IMR-90 (cell line): ENCODE data around the gene NPAS1. TPM values are rescaled to one million over a fixed set of nuclear protein-coding genes. Genes with fewer than 3 reads are reported as not detected.

Experiments
- ATAC-seq: fragments of 200-7000 bp; cut with Tn5 transposase; 2 replicates; pipeline ENCODE4 v1.9.1; 2020; ENCODE audit warnings: low read depth, mild to moderate bottlenecking, moderate library complexity
- BruUV-seq: library from RNA; stranded (reverse); fragments of 400-500 nt; replicated peaks from 2 replicates; lab custom pipeline; 2021; lab: Mats Ljungman, UMichigan
- CTCF ChIA-PET: fragments of 300-600 bp; formaldehyde crosslinking; extraction: SDS; loops from one replicate; lab custom pipeline; 2021; ENCODE audit warnings: antibody characterized with exemption; lab: Yijun Ruan, JAX
- POLR2A ChIA-PET: fragments of 300-600 bp; sonication (Branson Sonifier 250); formaldehyde crosslinking; loops from one replicate; lab custom pipeline; 2022; ENCODE audit warnings: antibody characterized with exemption; ENCODE audit not compliant: unreplicated experiment; lab: Charles Lee
- DNase-seq: peaks from one replicate; pipeline ENCODE4 v3.0.0; 2013
- H2AFZ ChIP-seq: replicated peaks from 2 replicates; pipeline ENCODE3; 2013; ENCODE audit warnings: low read length, mild to moderate bottlenecking; ENCODE audit not compliant: poor library complexity
- H2AK5ac ChIP-seq: 2 replicates; pipeline ENCODE4 v1.6.1; 2013; ENCODE audit warnings: low read depth, low read length, inconsistent platforms
- H2AK9ac ChIP-seq: replicated peaks from 2 replicates; pipeline ENCODE3; 2013; ENCODE audit warnings: mild to moderate bottlenecking, low read depth, low read length, moderate library complexity; ENCODE audit not compliant: poor library complexity
- H2BK120ac ChIP-seq: 2 replicates; pipeline ENCODE4 v1.6.1; 2013; ENCODE audit warnings: low read depth, low read length, inconsistent platforms
- H2BK15ac ChIP-seq: 3 replicates; pipeline ENCODE4 v1.6.1; 2013; ENCODE audit warnings: low read depth, low read length, inconsistent platforms
- H2BK20ac ChIP-seq: 2 replicates; pipeline ENCODE4 v1.6.1; 2013; ENCODE audit warnings: low read depth, mild to moderate bottlenecking, inconsistent platforms, low read length, moderate library complexity
- H2BK5ac ChIP-seq: 2 replicates; pipeline ENCODE4 v1.6.1; 2013; ENCODE audit warnings: mild to moderate bottlenecking, low read depth, low read length, inconsistent platforms; ENCODE audit not compliant: poor library complexity, severe bottlenecking
- H3K14ac ChIP-seq: replicated peaks from 2 replicates; pipeline ENCODE4 v1.6.1; 2013; ENCODE audit warnings: low read depth, low read length, inconsistent platforms
- H3K18ac ChIP-seq: 2 replicates; pipeline ENCODE4 v1.6.1; 2013; ENCODE audit warnings: low read depth, low read length, control low read depth
- H3K23ac ChIP-seq: 2 replicates; pipeline ENCODE4 v1.6.1; 2013; ENCODE audit warnings: low read depth, low read length, inconsistent platforms
- H3K27ac ChIP-seq: 2 replicates; pipeline ENCODE4 v1.5.1; 2013; ENCODE audit warnings: mild to moderate bottlenecking, control low read depth, low read length; ENCODE audit not compliant: insufficient read depth
- H3K27me3 ChIP-seq: 2 replicates; pipeline ENCODE4 v1.6.1; 2013; ENCODE audit warnings: low read length; ENCODE audit not compliant: control insufficient read depth, insufficient read depth
- H3K36me3 ChIP-seq: 2 replicates; pipeline ENCODE4 v1.6.1; 2013; ENCODE audit warnings: low read length, mixed read lengths; ENCODE audit not compliant: control insufficient read depth, insufficient read depth
- H3K4ac ChIP-seq: 2 replicates; pipeline ENCODE4 v1.6.1; 2013; ENCODE audit warnings: low read depth, low read length, inconsistent platforms
- H3K4me1 ChIP-seq: 2 replicates; pipeline ENCODE4 v1.6.1; 2013; ENCODE audit warnings: low read length, mixed read lengths; ENCODE audit not compliant: control insufficient read depth, insufficient read depth
- H3K4me2 ChIP-seq: 2 replicates; pipeline ENCODE4 v1.6.1; 2013; ENCODE audit warnings: low read depth, mild to moderate bottlenecking, control low read depth, low read length, moderate library complexity
- H3K4me3 ChIP-seq: 2 replicates; pipeline ENCODE4 v1.5.1; 2013; ENCODE audit warnings: low read depth, mild to moderate bottlenecking, control low read depth, low read length, moderate library complexity; ENCODE audit not compliant: insufficient read depth
- H3K56ac ChIP-seq: 2 replicates; pipeline ENCODE4 v1.6.1; 2013; ENCODE audit warnings: low read length, inconsistent platforms; ENCODE audit not compliant: insufficient read depth; ENCODE audit errors: extremely low read depth
- H3K79me1 ChIP-seq, 2 experiments: 2 replicates each; pipeline ENCODE4 v1.6.1; 2013; ENCODE audit warnings: low read length in 2 of 2, inconsistent platforms in 1 of 2, low read depth in 1 of 2
- H3K9ac ChIP-seq: 2 replicates; pipeline ENCODE4 v1.6.1; 2013; ENCODE audit warnings: low read depth, low read length, control low read depth
- H3K9me1 ChIP-seq: 2 replicates; pipeline ENCODE4 v1.6.1; 2013; ENCODE audit warnings: low read length, inconsistent platforms; ENCODE audit not compliant: insufficient read depth
- H3K9me3 ChIP-seq: 2 replicates; pipeline ENCODE4 v1.6.1; 2013; ENCODE audit warnings: low read length; ENCODE audit not compliant: control insufficient read depth, insufficient read depth
- H4K20me1 ChIP-seq: 2 replicates; pipeline ENCODE4 v1.6.1; 2013; ENCODE audit warnings: low read length, inconsistent platforms; ENCODE audit not compliant: insufficient read depth
- H4K5ac ChIP-seq: 2 replicates; pipeline ENCODE4 v1.6.1; 2013; ENCODE audit warnings: mild to moderate bottlenecking, low read depth, low read length, control low read depth
- H4K8ac ChIP-seq, 2 experiments: 2 replicates each; pipeline ENCODE4 v1.6.1; 2013; ENCODE audit warnings: low read depth in 2 of 2, low read length in 2 of 2, control low read depth in 1 of 2, inconsistent platforms in 1 of 2
- H4K91ac ChIP-seq: 2 replicates; pipeline ENCODE4 v1.6.1; 2013; ENCODE audit warnings: low read depth, low read length, inconsistent platforms; ENCODE audit not compliant: insufficient read depth
- CEBPB ChIP-seq: IDR thresholded peaks from 2 replicates; pipeline ENCODE4 v1.6.1; 2012; ENCODE audit warnings: low read depth, low read length, improper control_type of control experiment
- CHD1 ChIP-seq: IDR thresholded peaks from 2 replicates; pipeline ENCODE4 v1.6.1; 2012; ENCODE audit warnings: low read depth, low read length, improper control_type of control experiment
- ELK1 ChIP-seq: fragments of 150-350 bp; IDR thresholded peaks from 2 replicates; pipeline ENCODE4 v1.6.1; 2016; ENCODE audit warnings: low read depth, mild to moderate bottlenecking, low read length, moderate library complexity, borderline replicate concordance
- FOS ChIP-seq: fragments of 150-350 bp; IDR thresholded peaks from 2 replicates; pipeline ENCODE4 v1.6.1; 2016; ENCODE audit warnings: low read depth, low read length
- MAFK ChIP-seq: IDR thresholded peaks from 2 replicates; pipeline ENCODE4 v1.6.1; 2012; ENCODE audit warnings: low read depth, low read length, improper control_type of control experiment
- MAZ ChIP-seq: IDR thresholded peaks from 2 replicates; pipeline ENCODE4 v1.6.1; 2012; ENCODE audit warnings: low read depth, mild to moderate bottlenecking, low read length, improper control_type of control experiment, moderate library complexity, borderline replicate concordance
- MXI1 ChIP-seq: IDR thresholded peaks from 2 replicates; pipeline ENCODE4 v1.6.1; 2012; ENCODE audit warnings: low read depth, mild to moderate bottlenecking, low read length, moderate library complexity, borderline replicate concordance
- NFE2L2 ChIP-seq: fragments of 150-350 bp; IDR thresholded peaks from 2 replicates; pipeline ENCODE4 v1.6.1; 2016; ENCODE audit warnings: low read depth, mild to moderate bottlenecking, low read length
- POLR2A ChIP-seq: IDR thresholded peaks from 2 replicates; pipeline ENCODE4 v1.6.1; 2012; ENCODE audit warnings: mild to moderate bottlenecking, low read depth, low read length
- RAD21 ChIP-seq: IDR thresholded peaks from 2 replicates; pipeline ENCODE4 v1.6.1; 2012; ENCODE audit warnings: low read length, improper control_type of control experiment
- RCOR1 ChIP-seq: IDR thresholded peaks from 2 replicates; pipeline ENCODE4 v1.6.1; 2012; ENCODE audit warnings: mild to moderate bottlenecking, low read length, improper control_type of control experiment; ENCODE audit not compliant: insufficient replicate concordance
- SMC3 ChIP-seq: fragments of 150-350 bp; IDR thresholded peaks from 2 replicates; pipeline ENCODE4 v1.6.1; 2016; ENCODE audit warnings: low read depth, mild to moderate bottlenecking, antibody characterized with exemption, low read length, moderate library complexity
- WGBS, 2 experiments: methylation state at CpG; one replicate each; pipeline versions ENCODE4 v1.1.5 to v1.1.7; 2013; ENCODE audit warnings: missing lambda C conversion rate in 2 of 2; ENCODE audit not compliant: insufficient read length in 1 of 2; ENCODE audit errors: extremely low coverage in 2 of 2; 5-methylcytosine and 5-hydroxymethylcytosine counted together
- dilution Hi-C: fragments of 300-500 bp; cut with HindIII; formaldehyde crosslinking; loops from one replicate; pipeline ENCODE4 v1.14.3; 2018; ENCODE audit warnings: low sequenced_read_pairs; ENCODE audit not compliant: unreplicated experiment
- in situ Hi-C: fragments of 300-500 bp; cut with MboI; formaldehyde crosslinking; loops from 3 replicates; pipeline ENCODE4 v1.14.3; 2019; ENCODE audit warnings: low sequenced_read_pairs, inconsistent platforms, mixed read lengths
- intact Hi-C: fragments of 100-400 bp; cut with micrococcal nuclease; formaldehyde crosslinking; loops from 2 replicates; pipeline ENCODE4 v1.10.0; 2022
- polyA plus RNA-seq, 3 experiments: library from polyadenylated mRNA; depleted of rRNA; stranded (reverse); fragments of >200 nt; gene quantifications; 2 replicates each; pipeline ENCODE4 v1.2.3, GENCODE V29; 2012; ENCODE audit warnings: low replicate concordance in 1 of 3
- total RNA-seq: library from RNA; depleted of rRNA; stranded (reverse); fragments of >200 nt; gene quantifications from 2 replicates; pipeline ENCODE4 v1.2.3, GENCODE V29; 2012
- TF ChIP-seq, protein P1 (sequence below): fragments of 150-350 bp; IDR thresholded peaks from 2 replicates; pipeline ENCODE4 v1.6.1; 2017; ENCODE audit warnings: mild to moderate bottlenecking, antibody characterized with exemption, low read length, low read depth
- TF ChIP-seq, protein P2 (sequence below): conservative IDR thresholded peaks from 2 replicates; pipeline ENCODE4 v1.5.1; 2012; ENCODE audit warnings: mild to moderate bottlenecking, low read depth, low read length, improper control_type of control experiment

NPAS1 gene
- total and polyA plus RNA-seq, 2 of the 4 experiments (the other 2 are of a cell fraction) = 0.36 to 5.7 TPM

DNA sequence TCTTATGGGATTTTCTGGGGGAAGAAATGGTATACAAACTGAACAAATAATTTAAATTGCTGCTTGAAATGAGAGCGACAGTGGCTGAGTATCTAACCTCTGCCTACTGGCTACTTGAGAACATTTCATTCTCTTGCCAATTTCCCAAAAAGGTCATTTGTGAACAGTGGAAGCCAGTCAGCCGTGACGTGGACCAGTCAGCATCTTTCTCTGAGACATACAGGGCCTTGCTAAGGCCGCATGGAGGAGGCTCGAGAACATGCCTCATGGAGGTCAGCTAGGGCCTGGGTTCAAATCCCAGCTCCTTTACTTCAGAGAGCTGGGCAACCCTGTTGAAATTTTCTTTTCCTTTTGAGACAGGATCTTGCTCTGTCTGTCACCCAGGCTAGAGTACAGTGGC, 73.6 kb downstream of the NPAS1 start:
- no peak overlapping the region for H3K4me3 ChIP-seq
- H3K4me2 ChIP-seq = no peak overlapping the region
- H3K9me1 ChIP-seq = peaks cover 21% of the 10 kb centered on the region
- H3K18ac ChIP-seq = no peak overlapping the region
- peaks cover 7% of the 10 kb centered on the region; the same call in 1 of the 2 replicates for H3K4me1 ChIP-seq
- POLR2A ChIA-PET = no interaction called here
- intact Hi-C loops = no loop called here
- DNase-seq (no peak), ATAC-seq (no peak)
- no peak overlapping the region for H3K23ac ChIP-seq
- in situ Hi-C loops = no loop called here
- H4K91ac ChIP-seq = no peak overlapping the region
- no peaks in the 10 kb centered on the region for H3K9me3 ChIP-seq
- CTCF ChIA-PET = interaction anchor here (1.3 kb wide), 1 partner anchor 32 kb away, joined by 3 read pairs; no protein-coding TSS in a partner anchor
- dilution Hi-C loops = no loop called here
- no peak overlapping the region for H4K5ac ChIP-seq
- peaks cover 37% of the 10 kb centered on the region for H3K36me3 ChIP-seq
- no peak overlapping the region for H2AFZ ChIP-seq
- no peak overlapping the region for H3K14ac ChIP-seq
- no peak overlapping the region for H2BK20ac ChIP-seq
- no peaks in the 10 kb centered on the region for H3K27me3 ChIP-seq
- H3K79me1 ChIP-seq = peaks cover 36 to 70% of the 10 kb centered on the region in 2 experiments
- no peak overlapping the region for H3K4ac ChIP-seq
- H2BK15ac ChIP-seq = no peak overlapping the region
- no peak overlapping the region for H3K56ac ChIP-seq
- H2AK5ac ChIP-seq = no peak overlapping the region
- no peak overlapping the region for H2AK9ac ChIP-seq
- WGBS, 2 experiments = 92% methylated on average over 2 of the region's 5 CpGs; no CpG with 5 or more reads in 1 of the 2 experiments
- no peak overlapping the region for H4K8ac ChIP-seq
- no peak overlapping the region for H2BK120ac ChIP-seq
- BruUV-seq = no TSS peak
- H2BK5ac ChIP-seq = no peak overlapping the region
- no peak for TF ChIP-seq ELK1
- TF ChIP-seq RAD21 = no peak
- no peak for TF ChIP-seq POLR2A
- TF ChIP-seq MAFK = no peak
- TF ChIP-seq MXI1 = no peak
- no peak for TF ChIP-seq NFE2L2
- TF ChIP-seq CHD1 = no peak
- TF ChIP-seq, protein P1, sequence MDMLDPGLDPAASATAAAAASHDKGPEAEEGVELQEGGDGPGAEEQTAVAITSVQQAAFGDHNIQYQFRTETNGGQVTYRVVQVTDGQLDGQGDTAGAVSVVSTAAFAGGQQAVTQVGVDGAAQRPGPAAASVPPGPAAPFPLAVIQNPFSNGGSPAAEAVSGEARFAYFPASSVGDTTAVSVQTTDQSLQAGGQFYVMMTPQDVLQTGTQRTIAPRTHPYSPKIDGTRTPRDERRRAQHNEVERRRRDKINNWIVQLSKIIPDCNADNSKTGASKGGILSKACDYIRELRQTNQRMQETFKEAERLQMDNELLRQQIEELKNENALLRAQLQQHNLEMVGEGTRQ = no peak
- no peak for TF ChIP-seq CEBPB
- TF ChIP-seq, protein P2, sequence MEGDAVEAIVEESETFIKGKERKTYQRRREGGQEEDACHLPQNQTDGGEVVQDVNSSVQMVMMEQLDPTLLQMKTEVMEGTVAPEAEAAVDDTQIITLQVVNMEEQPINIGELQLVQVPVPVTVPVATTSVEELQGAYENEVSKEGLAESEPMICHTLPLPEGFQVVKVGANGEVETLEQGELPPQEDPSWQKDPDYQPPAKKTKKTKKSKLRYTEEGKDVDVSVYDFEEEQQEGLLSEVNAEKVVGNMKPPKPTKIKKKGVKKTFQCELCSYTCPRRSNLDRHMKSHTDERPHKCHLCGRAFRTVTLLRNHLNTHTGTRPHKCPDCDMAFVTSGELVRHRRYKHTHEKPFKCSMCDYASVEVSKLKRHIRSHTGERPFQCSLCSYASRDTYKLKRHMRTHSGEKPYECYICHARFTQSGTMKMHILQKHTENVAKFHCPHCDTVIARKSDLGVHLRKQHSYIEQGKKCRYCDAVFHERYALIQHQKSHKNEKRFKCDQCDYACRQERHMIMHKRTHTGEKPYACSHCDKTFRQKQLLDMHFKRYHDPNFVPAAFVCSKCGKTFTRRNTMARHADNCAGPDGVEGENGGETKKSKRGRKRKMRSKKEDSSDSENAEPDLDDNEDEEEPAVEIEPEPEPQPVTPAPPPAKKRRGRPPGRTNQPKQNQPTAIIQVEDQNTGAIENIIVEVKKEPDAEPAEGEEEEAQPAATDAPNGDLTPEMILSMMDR = no peak
- TF ChIP-seq SMC3 = no peak
- no peak for TF ChIP-seq FOS
- no peak for TF ChIP-seq MAZ
- no peak for TF ChIP-seq RCOR1
- peaks cover 46% of the 10 kb centered on the region for H4K20me1 ChIP-seq
- no peak overlapping the region for H3K9ac ChIP-seq
- H3K27ac ChIP-seq = no peak overlapping the region
